ENCODE data around the gene MAP3K7.
"Not testable (repeated sequence)": the region's sequence is repeated elsewhere in the genome, so short reads cannot be mapped to it uniquely, and the experiment has no call there.

The MAP3K7 gene

GRCh38 chr6:90575267-90575666, 11.6 kb downstream of the MAP3K7 start:
- Histone ChIP-seq H3K9ac (ENCODE audit: low read depth, low read length) (no peak overlapping the region), H3K36me3 (ENCODE audit: control insufficient read depth, insufficient read depth, low read length) (peaks cover 18% of the 10 kb centered on the region; the same call in 1 of the 2 replicates), H3K9me3 (ENCODE audit: control insufficient read depth, insufficient read depth, low read length) (no peaks in the 10 kb centered on the region), H3K4me1 (ENCODE audit: control insufficient read depth, insufficient read depth, low read length) (no peaks in the 10 kb centered on the region), H3K27me3 (ENCODE audit: control insufficient read depth, insufficient read depth, low read length) (no peaks in the 10 kb centered on the region), H3K4me3 (ENCODE audit: low read depth, low read length) (no peak overlapping the region), H3K27ac (ENCODE audit: low read depth, low read length) (no peak overlapping the region)

- no peak overlapping the region for H3K9ac ChIP-seq (ENCODE audit: low read depth, low read length)
- no peaks in the 10 kb centered on the region for H3K27me3 ChIP-seq (ENCODE audit: control insufficient read depth, insufficient read depth, low read length)
- no peaks in the 10 kb centered on the region for H3K4me1 ChIP-seq (ENCODE audit: control insufficient read depth, insufficient read depth, low read length)
- H3K27ac ChIP-seq (ENCODE audit: low read depth, low read length) = no peak overlapping the region
- H3K4me3 ChIP-seq (ENCODE audit: low read depth, low read length) = no peak overlapping the region
- no peaks in the 10 kb centered on the region for H3K9me3 ChIP-seq (ENCODE audit: control insufficient read depth, insufficient read depth, low read length)
- peaks cover 18% of the 10 kb centered on the region for H3K36me3 ChIP-seq (ENCODE audit: control insufficient read depth, insufficient read depth, low read length)
These were observed 12.3 kb downstream of the MAP3K7 start for GRCh38 chr6:90574610-90575009.

- no peaks in the 10 kb centered on the region for H3K27me3 ChIP-seq (ENCODE audit: control insufficient read depth, insufficient read depth, low read length)
- H3K36me3 ChIP-seq (ENCODE audit: control insufficient read depth, insufficient read depth, low read length) = peaks cover 20% of the 10 kb centered on the region
- H3K9me3 ChIP-seq (ENCODE audit: control insufficient read depth, insufficient read depth, low read length) = no peaks in the 10 kb centered on the region
- no peaks in the 10 kb centered on the region for H3K4me1 ChIP-seq (ENCODE audit: control insufficient read depth, insufficient read depth, low read length)
- no peak overlapping the region for H3K4me3 ChIP-seq (ENCODE audit: low read depth, low read length)
- H3K27ac ChIP-seq (ENCODE audit: low read depth, low read length) = no peak overlapping the region
- H3K9ac ChIP-seq (ENCODE audit: low read depth, low read length) = no peak overlapping the region
These were observed 13.2 kb downstream of the MAP3K7 start for GRCh38 chr6:90573624-90574023.

GRCh38 chr6:90572856-90573255, 14.0 kb downstream of the MAP3K7 start:
- Histone ChIP-seq H3K4me1 (ENCODE audit: control insufficient read depth, insufficient read depth, low read length) (no peaks in the 10 kb centered on the region), H3K27ac (ENCODE audit: low read depth, low read length) (no peak overlapping the region), H3K4me3 (ENCODE audit: low read depth, low read length) (no peak overlapping the region), H3K9ac (ENCODE audit: low read depth, low read length) (no peak overlapping the region), H3K27me3 (ENCODE audit: control insufficient read depth, insufficient read depth, low read length) (no peaks in the 10 kb centered on the region), H3K36me3 (ENCODE audit: control insufficient read depth, insufficient read depth, low read length) (peaks cover 19% of the 10 kb centered on the region), H3K9me3 (ENCODE audit: control insufficient read depth, insufficient read depth, low read length) (no peaks in the 10 kb centered on the region)

- no peaks in the 10 kb centered on the region for H3K9me3 ChIP-seq (ENCODE audit: control insufficient read depth, insufficient read depth, low read length)
- no peaks in the 10 kb centered on the region for H3K4me1 ChIP-seq (ENCODE audit: control insufficient read depth, insufficient read depth, low read length)
- H3K27me3 ChIP-seq (ENCODE audit: control insufficient read depth, insufficient read depth, low read length) = no peaks in the 10 kb centered on the region
- H3K9ac ChIP-seq (ENCODE audit: low read depth, low read length) = no peak overlapping the region
- H3K4me3 ChIP-seq (ENCODE audit: low read depth, low read length) = no peak overlapping the region
- peaks cover 17% of the 10 kb centered on the region for H3K36me3 ChIP-seq (ENCODE audit: control insufficient read depth, insufficient read depth, low read length)
- H3K27ac ChIP-seq (ENCODE audit: low read depth, low read length) = no peak overlapping the region
These were observed 17.6 kb downstream of the MAP3K7 start for GRCh38 chr6:90569223-90569622.

GRCh38 chr6:90567682-90568081, 19.2 kb downstream of the MAP3K7 start:
- not testable (repeated sequence) for H3K27ac ChIP-seq (ENCODE audit: low read depth, low read length); H3K9ac ChIP-seq (ENCODE audit: low read depth, low read length)
- H3K36me3 ChIP-seq (ENCODE audit: control insufficient read depth, insufficient read depth, low read length) = peaks cover 17% of the 10 kb centered on the region

GRCh38 chr6:90562341-90562740, 24.5 kb downstream of the MAP3K7 start:
- not testable (repeated sequence) for H3K4me1 ChIP-seq (ENCODE audit: control insufficient read depth, insufficient read depth, low read length); H3K9me3 ChIP-seq (ENCODE audit: control insufficient read depth, insufficient read depth, low read length); H3K27ac ChIP-seq (ENCODE audit: low read depth, low read length); H3K9ac ChIP-seq (ENCODE audit: low read depth, low read length); H3K4me3 ChIP-seq (ENCODE audit: low read depth, low read length); H3K27me3 ChIP-seq (ENCODE audit: control insufficient read depth, insufficient read depth, low read length)
- peaks cover 40% of the 10 kb centered on the region for H3K36me3 ChIP-seq (ENCODE audit: control insufficient read depth, insufficient read depth, low read length)

More at GRCh38 chr6:90567682-90568081, 19.2 kb downstream of the MAP3K7 start:
- H3K9me3 ChIP-seq (ENCODE audit: control insufficient read depth, insufficient read depth, low read length); H3K4me1 ChIP-seq (ENCODE audit: control insufficient read depth, insufficient read depth, low read length); H3K4me3 ChIP-seq (ENCODE audit: low read depth, low read length); H3K27me3 ChIP-seq (ENCODE audit: control insufficient read depth, insufficient read depth, low read length): not testable (repeated sequence)

GRCh38 chr6:90559931-90560330, 26.9 kb downstream of the MAP3K7 start:
- Histone ChIP-seq H3K4me3 (ENCODE audit: low read depth, low read length) (no peak overlapping the region), H3K9ac (ENCODE audit: low read depth, low read length) (no peak overlapping the region), H3K27me3 (ENCODE audit: control insufficient read depth, insufficient read depth, low read length) (no peaks in the 10 kb centered on the region), H3K36me3 (ENCODE audit: control insufficient read depth, insufficient read depth, low read length) (peaks cover 57% of the 10 kb centered on the region), H3K4me1 (ENCODE audit: control insufficient read depth, insufficient read depth, low read length) (no peaks in the 10 kb centered on the region), H3K27ac (ENCODE audit: low read depth, low read length) (no peak overlapping the region), H3K9me3 (ENCODE audit: control insufficient read depth, insufficient read depth, low read length) (peaks cover 5% of the 10 kb centered on the region; the same call in 1 of the 2 replicates)

- 0 out of 2 replicates have a peak, but pooled peaks cover 2% of the 10 kb centered on the region for H3K9me3 ChIP-seq (ENCODE audit: control insufficient read depth, insufficient read depth, low read length)
- peaks cover 4% of the 10 kb centered on the region; the same call in 1 of the 2 replicates for H3K4me1 ChIP-seq (ENCODE audit: control insufficient read depth, insufficient read depth, low read length)
- H3K9ac ChIP-seq (ENCODE audit: low read depth, low read length) = no peak overlapping the region
- no peak overlapping the region for H3K27ac ChIP-seq (ENCODE audit: low read depth, low read length)
- peaks cover 79% of the 10 kb centered on the region for H3K36me3 ChIP-seq (ENCODE audit: control insufficient read depth, insufficient read depth, low read length)
- no peaks in the 10 kb centered on the region for H3K27me3 ChIP-seq (ENCODE audit: control insufficient read depth, insufficient read depth, low read length)
- H3K4me3 ChIP-seq (ENCODE audit: low read depth, low read length) = no peak overlapping the region
These were observed 29.9 kb downstream of the MAP3K7 start for GRCh38 chr6:90557006-90557405.

GRCh38 chr6:90547991-90548390, 38.9 kb downstream of the MAP3K7 start:
- Histone ChIP-seq H3K36me3 (ENCODE audit: control insufficient read depth, insufficient read depth, low read length) (peaks cover 98% of the 10 kb centered on the region), H3K9ac (ENCODE audit: low read depth, low read length) (no peak overlapping the region), H3K4me3 (ENCODE audit: low read depth, low read length) (no peak overlapping the region), H3K27ac (ENCODE audit: low read depth, low read length) (no peak overlapping the region), H3K4me1 (ENCODE audit: control insufficient read depth, insufficient read depth, low read length) (peaks cover 4% of the 10 kb centered on the region; the same call in 1 of the 2 replicates), H3K27me3 (ENCODE audit: control insufficient read depth, insufficient read depth, low read length) (no peaks in the 10 kb centered on the region), H3K9me3 (ENCODE audit: control insufficient read depth, insufficient read depth, low read length) (no peaks in the 10 kb centered on the region)

- Histone ChIP-seq H3K9ac (ENCODE audit: low read depth, low read length) (no peak overlapping the region), H3K27me3 (ENCODE audit: control insufficient read depth, insufficient read depth, low read length) (no peaks in the 10 kb centered on the region), H3K4me3 (ENCODE audit: low read depth, low read length) (no peak overlapping the region), H3K9me3 (ENCODE audit: control insufficient read depth, insufficient read depth, low read length) (no peaks in the 10 kb centered on the region), H3K36me3 (ENCODE audit: control insufficient read depth, insufficient read depth, low read length) (peaks cover 98% of the 10 kb centered on the region), H3K27ac (ENCODE audit: low read depth, low read length) (no peak overlapping the region), H3K4me1 (ENCODE audit: control insufficient read depth, insufficient read depth, low read length) (peaks cover under 1% of the 10 kb centered on the region; the same call in 1 of the 2 replicates)
These were observed 39.8 kb downstream of the MAP3K7 start for GRCh38 chr6:90547079-90547478.

GRCh38 chr6:90545448-90545847, 41.4 kb downstream of the MAP3K7 start:
- Histone ChIP-seq H3K27me3 (ENCODE audit: control insufficient read depth, insufficient read depth, low read length) (no peaks in the 10 kb centered on the region), H3K9ac (ENCODE audit: low read depth, low read length) (no peak overlapping the region), H3K27ac (ENCODE audit: low read depth, low read length) (no peak overlapping the region), H3K36me3 (ENCODE audit: control insufficient read depth, insufficient read depth, low read length) (peaks cover 93% of the 10 kb centered on the region), H3K4me3 (ENCODE audit: low read depth, low read length) (no peak overlapping the region), H3K9me3 (ENCODE audit: control insufficient read depth, insufficient read depth, low read length) (no peaks in the 10 kb centered on the region), H3K4me1 (ENCODE audit: control insufficient read depth, insufficient read depth, low read length) (no peaks in the 10 kb centered on the region)
